ENCODE measurements around the gene GEMIN2. TPM values are rescaled to one million over a fixed set of nuclear protein-coding genes. Genes with fewer than 3 reads are reported as not detected.
"Not testable (repeated sequence)": the region's sequence is repeated elsewhere in the genome, so short reads cannot be mapped to it uniquely, and the experiment has no call there.

The GEMIN2 gene
- total RNA-seq: 10 to 100 TPM; 30.3 to 38.8 TPM
- polyA plus RNA-seq (ENCODE audit: insufficient read length in 2 of 2): 10 to 100 TPM; 23.1 to 23.4 TPM
- long read RNA-seq, donor 1, transcript GEMIN2-204 (10 exons, 825 nt): major isoform, 6 of 10 reads
- long read RNA-seq, donor 1, partial matches to known transcripts: 0 of 10 reads
- long read RNA-seq, donor 1, other reads (novel, unspliced or antisense): 0 of 10 reads
- long read RNA-seq, donor 2, partial matches to known transcripts: 0 of 2 reads
- long read RNA-seq, donor 2, other reads (novel, unspliced or antisense): 0 of 2 reads
- long read RNA-seq, donor 3: 0 reads
- long read RNA-seq, donor 4, transcript GEMIN2-202 (10 exons, 1,420 nt): major isoform, 12 of 30 reads
- long read RNA-seq, donor 4, partial matches to known transcripts: 0 of 30 reads
- long read RNA-seq, donor 4, other reads (novel, unspliced or antisense): 9 of 30 reads

DNA sequence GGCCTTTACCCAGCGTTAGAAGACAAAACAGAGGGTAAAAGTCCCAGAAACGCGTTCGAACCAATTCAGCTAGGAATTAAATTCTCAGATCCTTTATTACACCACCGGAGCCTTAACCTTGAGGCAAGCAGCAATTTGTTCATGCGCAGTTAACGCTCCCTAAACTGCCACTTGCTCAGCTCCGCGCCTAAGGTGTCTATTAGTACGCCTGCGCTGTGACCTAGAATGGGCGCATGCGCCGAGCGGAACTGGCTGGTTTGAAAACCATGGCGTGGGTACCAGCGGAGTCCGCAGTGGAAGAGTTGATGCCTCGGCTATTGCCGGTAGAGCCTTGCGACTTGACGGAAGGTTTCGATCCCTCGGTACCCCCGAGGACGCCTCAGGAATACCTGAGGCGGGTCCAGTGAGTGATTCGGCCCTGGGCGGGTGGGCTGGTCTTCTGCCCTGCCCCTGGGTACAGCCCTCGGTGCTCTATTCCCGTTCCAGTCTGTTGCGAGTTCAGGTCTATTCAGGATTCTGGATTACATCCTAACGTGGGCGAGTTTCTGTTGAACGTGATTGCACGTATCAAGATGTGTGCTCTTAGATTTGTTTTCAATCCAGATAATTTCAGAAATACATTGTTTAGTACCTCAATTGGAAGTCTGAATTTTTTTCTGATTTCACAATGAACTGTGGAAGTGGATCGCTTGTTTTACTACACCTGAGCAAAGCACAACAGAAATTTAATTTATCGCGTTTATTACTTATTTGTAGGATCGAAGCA lies at the start of gene GEMIN2:
Gene GEMIN2, plus strand, starts transcription at position 251 of the 766 bp plus-strand sequence. Its CDS starts 16 bp downstream, at position 267.
- Histone ChIP-seq H3K4me1 (ENCODE audit: control insufficient read depth, insufficient read depth, low read length) (peaks cover 5% of the 10 kb centered on the region), H3K36me3 (ENCODE audit: control insufficient read depth, insufficient read depth, low read length) (peaks cover 4% of the 10 kb centered on the region), H3K27ac (ENCODE audit: low read depth, low read length) (peak within 1 kb of the TSS; percentile 81), H3K4me3 (ENCODE audit: low read depth, low read length) (peak within 1 kb of the TSS; percentile 83), H3K27me3 (ENCODE audit: control insufficient read depth, insufficient read depth, low read length) (no peaks in the 10 kb centered on the region), H3K9me3 (ENCODE audit: control insufficient read depth, insufficient read depth, low read length) (no peaks in the 10 kb centered on the region)
- 0% methylated on average over 32 of the region's 40 CpGs for WGBS (ENCODE audit: insufficient coverage)
- DNase-seq (ENCODE audit: low read depth in 4 of 6, low spot score in 6 of 6): peak; percentile 80 to 99 (median 92)

DNA sequence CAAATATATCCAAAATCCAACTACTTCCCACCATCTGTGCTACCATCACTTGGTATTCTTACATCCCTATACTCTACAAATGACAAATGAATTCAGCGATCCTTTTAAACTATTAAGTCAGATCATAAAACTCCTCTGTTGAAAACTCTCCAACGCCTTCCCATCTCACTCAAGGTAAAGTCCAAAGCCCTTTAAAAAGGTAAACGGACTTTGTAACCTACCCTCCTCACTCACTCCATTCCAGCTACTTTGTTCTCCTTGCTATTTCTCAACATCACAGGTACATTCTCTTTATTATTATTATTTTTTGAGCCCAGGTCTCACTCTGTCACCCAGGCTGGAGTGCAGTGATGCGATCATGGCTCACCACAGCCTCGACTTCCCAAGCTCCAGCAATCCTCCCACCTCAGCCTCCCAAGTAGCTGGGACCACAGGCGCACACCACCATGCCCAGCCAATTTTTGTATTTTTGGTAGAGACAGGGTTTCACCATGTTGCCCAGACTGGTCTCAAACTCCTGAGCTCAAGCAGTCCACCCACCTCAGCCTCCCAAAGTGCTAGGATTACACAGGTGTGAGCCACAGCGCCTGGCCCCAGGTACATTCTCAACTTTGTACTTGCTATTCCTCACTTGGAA lies 44.8 kb upstream of the GEMIN2 start:
- 98% methylated on average over 5 of the region's 7 CpGs for WGBS (ENCODE audit: insufficient coverage)
- H3K4me1 ChIP-seq (ENCODE audit: control insufficient read depth, insufficient read depth, low read length); H3K27me3 ChIP-seq (ENCODE audit: control insufficient read depth, insufficient read depth, low read length); H3K4me3 ChIP-seq (ENCODE audit: low read depth, low read length); H3K27ac ChIP-seq (ENCODE audit: low read depth, low read length); H3K9me3 ChIP-seq (ENCODE audit: control insufficient read depth, insufficient read depth, low read length); DNase-seq (ENCODE audit: low read depth in 4 of 6, low spot score in 6 of 6): not testable (repeated sequence)
- H3K36me3 ChIP-seq (ENCODE audit: control insufficient read depth, insufficient read depth, low read length): peaks cover 39% of the 10 kb centered on the region

DNA sequence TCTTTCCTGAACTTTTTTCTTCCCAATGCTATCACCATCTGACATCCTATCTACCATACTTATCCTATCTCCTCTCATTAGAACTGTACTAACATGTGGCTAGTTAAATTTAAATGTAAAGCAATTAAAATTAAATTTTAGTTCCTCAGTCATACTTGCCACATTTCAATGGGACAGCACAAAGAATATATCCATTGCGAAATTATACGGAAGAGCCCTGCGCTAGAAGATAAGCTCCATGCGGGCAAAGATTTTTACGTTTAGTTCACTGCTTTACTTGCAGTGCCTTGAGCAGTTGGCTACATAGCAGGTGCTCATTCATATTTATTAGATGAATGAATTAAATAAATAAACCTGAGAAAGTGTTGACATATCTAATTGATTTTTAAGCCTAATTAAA lies 44.2 kb upstream of the GEMIN2 start:
- no CpG with 5 or more reads among the region's 5 CpGs for WGBS (ENCODE audit: insufficient coverage)

DNA sequence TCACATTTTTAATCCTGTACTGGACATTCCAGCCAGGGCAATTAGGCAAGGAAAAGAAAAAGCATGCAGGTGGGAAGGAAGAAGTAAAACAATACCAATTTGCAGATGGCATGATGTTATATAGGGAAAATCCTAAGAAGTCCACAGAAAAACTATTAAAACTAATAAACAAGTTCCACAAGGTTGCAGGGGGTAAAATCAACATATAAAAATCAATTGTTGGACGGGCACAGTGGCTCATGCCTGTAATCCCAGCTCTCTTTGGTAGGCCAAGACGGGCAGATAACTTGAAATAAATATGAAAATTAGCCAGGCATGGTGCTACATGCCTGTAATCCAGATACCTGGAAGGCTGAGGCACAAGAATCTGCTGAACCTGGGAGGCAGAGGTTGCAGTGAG lies 43.0 kb upstream of the GEMIN2 start:
- WGBS (ENCODE audit: insufficient coverage): 100% methylated on average over 2 of the region's 2 CpGs
- Histone ChIP-seq H3K27ac (ENCODE audit: low read depth, low read length) (no peak overlapping the region), H3K36me3 (ENCODE audit: control insufficient read depth, insufficient read depth, low read length) (peaks cover 36% of the 10 kb centered on the region), H3K9me3 (ENCODE audit: control insufficient read depth, insufficient read depth, low read length) (no peaks in the 10 kb centered on the region), H3K27me3 (ENCODE audit: control insufficient read depth, insufficient read depth, low read length) (no peaks in the 10 kb centered on the region), H3K4me1 (ENCODE audit: control insufficient read depth, insufficient read depth, low read length) (no peaks in the 10 kb centered on the region), H3K4me3 (ENCODE audit: low read depth, low read length) (no peak overlapping the region)
- no peak for DNase-seq (ENCODE audit: low read depth in 4 of 6, low spot score in 6 of 6)

More for the DNA sequence above, 44.2 kb upstream of the GEMIN2 start:
- H3K4me3 ChIP-seq (ENCODE audit: low read depth, low read length): no peak overlapping the region
- H3K9me3 ChIP-seq (ENCODE audit: control insufficient read depth, insufficient read depth, low read length): no peaks in the 10 kb centered on the region
- H3K4me1 ChIP-seq (ENCODE audit: control insufficient read depth, insufficient read depth, low read length): no peaks in the 10 kb centered on the region
- peaks cover 36% of the 10 kb centered on the region for H3K36me3 ChIP-seq (ENCODE audit: control insufficient read depth, insufficient read depth, low read length)
- no peaks in the 10 kb centered on the region for H3K27me3 ChIP-seq (ENCODE audit: control insufficient read depth, insufficient read depth, low read length)
- H3K27ac ChIP-seq (ENCODE audit: low read depth, low read length): no peak overlapping the region
- DNase-seq (ENCODE audit: low read depth in 4 of 6, low spot score in 6 of 6): no peak

GRCh38 chr14:39080886-39081285 lies 33.2 kb upstream of the GEMIN2 start:
- Histone ChIP-seq H3K9me3 (ENCODE audit: control insufficient read depth, insufficient read depth, low read length) (no peaks in the 10 kb centered on the region), H3K27me3 (ENCODE audit: control insufficient read depth, insufficient read depth, low read length) (no peaks in the 10 kb centered on the region), H3K4me3 (ENCODE audit: low read depth, low read length) (no peak overlapping the region), H3K27ac (ENCODE audit: low read depth, low read length) (no peak overlapping the region), H3K4me1 (ENCODE audit: control insufficient read depth, insufficient read depth, low read length) (no peaks in the 10 kb centered on the region), H3K36me3 (ENCODE audit: control insufficient read depth, insufficient read depth, low read length) (peaks cover 33% of the 10 kb centered on the region)
- WGBS (ENCODE audit: insufficient coverage): no CpG with 5 or more reads among the region's 1 CpG
- no peak for DNase-seq (ENCODE audit: low read depth in 4 of 6, low spot score in 6 of 6)

GRCh38 chr14:39083127-39083526 lies 31.0 kb upstream of the GEMIN2 start:
- no peak for DNase-seq (ENCODE audit: low read depth in 4 of 6, low spot score in 6 of 6)
- H3K27me3 ChIP-seq (ENCODE audit: control insufficient read depth, insufficient read depth, low read length): no peaks in the 10 kb centered on the region
- no peak overlapping the region for H3K27ac ChIP-seq (ENCODE audit: low read depth, low read length)
- H3K4me1 ChIP-seq (ENCODE audit: control insufficient read depth, insufficient read depth, low read length): no peaks in the 10 kb centered on the region
- peaks cover 18% of the 10 kb centered on the region for H3K36me3 ChIP-seq (ENCODE audit: control insufficient read depth, insufficient read depth, low read length)
- WGBS (ENCODE audit: insufficient coverage): 42% methylated on average over 2 of the region's 5 CpGs
- no peak overlapping the region for H3K4me3 ChIP-seq (ENCODE audit: low read depth, low read length)
- H3K9me3 ChIP-seq (ENCODE audit: control insufficient read depth, insufficient read depth, low read length): no peaks in the 10 kb centered on the region

GRCh38 chr14:39085933-39086332 lies 28.2 kb upstream of the GEMIN2 start:
- no peak overlapping the region for H3K4me3 ChIP-seq (ENCODE audit: low read depth, low read length)
- H3K27ac ChIP-seq (ENCODE audit: low read depth, low read length): no peak overlapping the region
- WGBS (ENCODE audit: insufficient coverage): 100% methylated on average over 1 of the region's 7 CpGs
- H3K4me1 ChIP-seq (ENCODE audit: control insufficient read depth, insufficient read depth, low read length): no peaks in the 10 kb centered on the region
- no peak for DNase-seq (ENCODE audit: low read depth in 4 of 6, low spot score in 6 of 6)
- H3K9me3 ChIP-seq (ENCODE audit: control insufficient read depth, insufficient read depth, low read length): no peaks in the 10 kb centered on the region
- peaks cover 21% of the 10 kb centered on the region for H3K36me3 ChIP-seq (ENCODE audit: control insufficient read depth, insufficient read depth, low read length)
- H3K27me3 ChIP-seq (ENCODE audit: control insufficient read depth, insufficient read depth, low read length): no peaks in the 10 kb centered on the region

GRCh38 chr14:39087493-39087892 lies 26.6 kb upstream of the GEMIN2 start:
- no peak for DNase-seq (ENCODE audit: low read depth in 4 of 6, low spot score in 6 of 6)
- H3K4me3 ChIP-seq (ENCODE audit: low read depth, low read length): no peak overlapping the region
- H3K4me1 ChIP-seq (ENCODE audit: control insufficient read depth, insufficient read depth, low read length): no peaks in the 10 kb centered on the region
- H3K9me3 ChIP-seq (ENCODE audit: control insufficient read depth, insufficient read depth, low read length): no peaks in the 10 kb centered on the region
- no CpG with 5 or more reads among the region's 2 CpGs for WGBS (ENCODE audit: insufficient coverage)
- no peaks in the 10 kb centered on the region for H3K27me3 ChIP-seq (ENCODE audit: control insufficient read depth, insufficient read depth, low read length)
- no peak overlapping the region for H3K27ac ChIP-seq (ENCODE audit: low read depth, low read length)
- peaks cover 20% of the 10 kb centered on the region for H3K36me3 ChIP-seq (ENCODE audit: control insufficient read depth, insufficient read depth, low read length)

DNA sequence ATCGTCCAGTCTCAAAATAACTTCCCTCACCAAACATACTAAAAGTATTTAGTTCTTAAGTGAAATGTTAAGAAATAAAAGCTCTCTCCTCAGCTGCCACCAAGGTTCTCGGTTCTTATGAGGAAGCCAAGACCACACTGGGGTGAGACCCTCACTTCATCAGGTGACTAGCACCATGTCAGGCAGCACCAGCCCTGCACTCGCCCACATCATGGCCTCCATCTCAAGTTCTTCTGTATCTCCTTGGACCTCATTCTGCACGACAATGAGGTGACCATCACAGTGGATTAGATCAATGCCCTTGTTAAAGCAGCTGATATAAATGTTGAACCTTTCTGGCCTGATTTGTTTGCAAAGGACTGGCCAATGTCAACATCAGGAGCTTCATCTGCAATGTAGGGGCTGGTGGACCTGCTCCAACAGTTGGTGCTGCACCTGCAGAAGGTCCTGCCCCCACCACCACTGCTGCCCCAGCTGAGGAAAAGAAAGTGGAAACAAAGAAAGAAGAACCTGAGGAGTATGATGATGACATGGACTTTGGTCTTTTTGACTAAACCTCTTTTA lies 23.5 kb upstream of the GEMIN2 start:
- H3K4me1 ChIP-seq (ENCODE audit: control insufficient read depth, insufficient read depth, low read length): no peaks in the 10 kb centered on the region
- WGBS (ENCODE audit: insufficient coverage): 86% methylated on average over 1 of the region's 4 CpGs
- H3K27ac ChIP-seq (ENCODE audit: low read depth, low read length): no peak overlapping the region
- H3K9me3 ChIP-seq (ENCODE audit: control insufficient read depth, insufficient read depth, low read length): no peaks in the 10 kb centered on the region
- H3K4me3 ChIP-seq (ENCODE audit: low read depth, low read length): no peak overlapping the region
- no peak for DNase-seq (ENCODE audit: low read depth in 4 of 6, low spot score in 6 of 6)
- no peaks in the 10 kb centered on the region for H3K27me3 ChIP-seq (ENCODE audit: control insufficient read depth, insufficient read depth, low read length)
- H3K36me3 ChIP-seq (ENCODE audit: control insufficient read depth, insufficient read depth, low read length): peaks cover 30% of the 10 kb centered on the region

Measured in spinal cord (tissue), 10 donors.